WERI-Rb-1 (cell line): ENCODE results near the gene CELF3.
A peak's percentile ranks its signal among the peaks of the same experiment; 100 is the strongest.

ENCODE experiments used
- DNase-seq: peaks from one replicate; pipeline ENCODE4 v3.0.0-alpha.2; 2020
- H3K27ac ChIP-seq: fragments of 250-450 bp; sonication (Bioruptor Pico); 2 replicates; pipeline ENCODE4 v1.5.1; 2020; ENCODE audit warnings: mild to moderate bottlenecking, moderate library complexity
- H3K27me3 ChIP-seq: fragments of 250-450 bp; sonication (Bioruptor Pico); 2 replicates; pipeline ENCODE4 v1.5.1; 2021; ENCODE audit warnings: mild to moderate bottlenecking, low read depth, moderate library complexity; ENCODE audit not compliant: insufficient read depth, severe bottlenecking
- H3K36me3 ChIP-seq: fragments of 250-450 bp; sonication (Bioruptor Pico); 2 replicates; pipeline ENCODE4 v1.5.1; 2020; ENCODE audit warnings: mild to moderate bottlenecking, moderate library complexity
- H3K4me3 ChIP-seq: 2 replicates; pipeline ENCODE4 v1.5.1; 2011; ENCODE audit warnings: low read depth, mild to moderate bottlenecking, control low read depth, low read length
- H3K9me3 ChIP-seq: fragments of 250-450 bp; sonication (Bioruptor Pico); 2 replicates; pipeline ENCODE4 v1.5.1; 2021; ENCODE audit warnings: mild to moderate bottlenecking, moderate library complexity; ENCODE audit not compliant: severe bottlenecking
- TF ChIP-seq, protein P1 (sequence below): IDR thresholded peaks from 2 replicates; pipeline ENCODE4 v1.5.1; 2011; ENCODE audit warnings: low read depth, mild to moderate bottlenecking, control low read depth, inconsistent platforms, low read length

Gene CELF3

DNA sequence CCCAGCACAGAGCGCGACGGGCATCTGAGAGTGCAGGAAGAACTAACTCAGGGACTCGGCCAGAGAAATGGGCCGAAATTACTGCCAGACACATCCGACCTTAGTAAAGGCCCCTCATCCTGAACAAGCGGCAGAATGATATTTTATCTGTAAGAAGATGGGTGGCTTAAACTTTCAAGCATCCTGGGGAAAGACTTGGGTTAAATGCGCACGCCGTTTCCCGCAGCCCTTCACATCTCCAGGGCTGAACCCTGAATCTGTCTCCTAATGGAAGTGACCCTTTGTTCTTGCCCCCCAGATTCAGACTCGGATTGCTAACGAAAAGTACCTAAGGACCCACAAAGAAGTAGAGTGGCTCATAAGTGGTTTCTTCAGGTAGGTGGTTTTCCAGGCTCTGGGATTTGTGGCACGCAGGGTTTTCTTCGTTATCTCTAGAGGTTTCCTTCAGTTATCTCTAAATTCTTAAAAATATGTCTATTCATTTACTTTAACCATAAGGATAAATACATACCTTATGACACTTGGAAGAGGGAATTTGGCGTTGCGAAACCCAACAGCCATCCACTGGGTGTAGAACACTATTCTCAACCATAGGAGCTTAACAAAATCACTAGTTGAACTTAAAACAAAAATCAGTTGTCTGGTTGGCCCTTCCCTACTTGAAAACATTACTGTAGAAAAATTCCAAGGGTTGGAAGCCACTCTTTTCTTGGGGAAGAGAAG, 5.3 kb upstream of the CELF3 start:
- H3K27me3 ChIP-seq = no peaks in the 10 kb centered on the region

DNA sequence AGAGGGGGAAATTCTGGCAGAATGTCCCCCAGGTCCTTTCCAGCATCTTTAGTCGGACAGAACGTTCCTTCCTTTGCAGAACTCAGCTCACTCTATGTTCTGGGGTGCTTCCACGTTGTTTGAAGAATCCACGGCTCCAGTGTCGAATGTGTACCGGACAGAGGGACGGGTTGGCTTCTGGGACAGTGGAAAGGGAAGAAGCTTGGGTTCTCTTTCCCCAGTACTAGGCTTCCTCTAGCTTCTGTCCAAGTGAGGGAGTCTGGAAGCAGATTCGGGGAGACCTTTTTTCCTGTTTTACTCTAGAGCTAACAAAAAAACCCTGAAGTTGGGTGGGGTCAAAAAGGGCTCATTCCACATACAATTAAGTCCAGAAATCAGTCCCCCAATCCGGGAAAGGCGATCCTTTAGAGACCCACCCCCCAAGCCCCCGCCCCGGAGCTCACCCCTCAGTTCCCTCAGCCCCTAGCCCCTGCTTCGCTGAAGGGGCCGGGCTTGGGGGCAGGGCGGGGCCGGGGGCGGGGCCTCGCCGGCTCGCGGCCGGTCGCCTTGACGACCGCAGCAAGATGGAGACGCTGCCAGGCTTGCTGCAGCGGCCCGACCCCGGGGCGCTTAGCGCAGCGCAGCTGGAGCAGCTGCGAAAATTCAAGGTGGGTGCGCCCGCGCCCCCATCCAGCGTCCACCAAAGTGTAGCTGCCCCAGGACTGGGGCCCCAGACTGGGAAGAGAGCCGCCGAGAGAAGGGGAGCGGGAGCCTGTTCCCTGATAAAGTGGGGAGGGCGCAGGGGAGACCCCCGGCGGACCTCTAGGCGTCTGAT, 4.6 kb upstream of the CELF3 start, which contains the start of gene RIIAD1:
Gene RIIAD1, plus strand, starts transcription at position 549 of the 814 bp plus-strand sequence. Its CDS starts 15 bp downstream, at position 564.
- Histone ChIP-seq H3K27ac (peak within 1 kb of the TSS; percentile 88), H3K27me3 (no peaks in the 10 kb centered on the region)
- no peak for DNase-seq

More for the DNA sequence above, 5.3 kb upstream of the CELF3 start:
- Histone ChIP-seq H3K9me3 (no peaks in the 10 kb centered on the region), H3K27ac (no peak overlapping the region), H3K36me3 (no peaks in the 10 kb centered on the region), H3K4me3 (no peak overlapping the region)
- DNase-seq = no peak
- TF ChIP-seq, protein P1, sequence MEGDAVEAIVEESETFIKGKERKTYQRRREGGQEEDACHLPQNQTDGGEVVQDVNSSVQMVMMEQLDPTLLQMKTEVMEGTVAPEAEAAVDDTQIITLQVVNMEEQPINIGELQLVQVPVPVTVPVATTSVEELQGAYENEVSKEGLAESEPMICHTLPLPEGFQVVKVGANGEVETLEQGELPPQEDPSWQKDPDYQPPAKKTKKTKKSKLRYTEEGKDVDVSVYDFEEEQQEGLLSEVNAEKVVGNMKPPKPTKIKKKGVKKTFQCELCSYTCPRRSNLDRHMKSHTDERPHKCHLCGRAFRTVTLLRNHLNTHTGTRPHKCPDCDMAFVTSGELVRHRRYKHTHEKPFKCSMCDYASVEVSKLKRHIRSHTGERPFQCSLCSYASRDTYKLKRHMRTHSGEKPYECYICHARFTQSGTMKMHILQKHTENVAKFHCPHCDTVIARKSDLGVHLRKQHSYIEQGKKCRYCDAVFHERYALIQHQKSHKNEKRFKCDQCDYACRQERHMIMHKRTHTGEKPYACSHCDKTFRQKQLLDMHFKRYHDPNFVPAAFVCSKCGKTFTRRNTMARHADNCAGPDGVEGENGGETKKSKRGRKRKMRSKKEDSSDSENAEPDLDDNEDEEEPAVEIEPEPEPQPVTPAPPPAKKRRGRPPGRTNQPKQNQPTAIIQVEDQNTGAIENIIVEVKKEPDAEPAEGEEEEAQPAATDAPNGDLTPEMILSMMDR = no peak

DNA sequence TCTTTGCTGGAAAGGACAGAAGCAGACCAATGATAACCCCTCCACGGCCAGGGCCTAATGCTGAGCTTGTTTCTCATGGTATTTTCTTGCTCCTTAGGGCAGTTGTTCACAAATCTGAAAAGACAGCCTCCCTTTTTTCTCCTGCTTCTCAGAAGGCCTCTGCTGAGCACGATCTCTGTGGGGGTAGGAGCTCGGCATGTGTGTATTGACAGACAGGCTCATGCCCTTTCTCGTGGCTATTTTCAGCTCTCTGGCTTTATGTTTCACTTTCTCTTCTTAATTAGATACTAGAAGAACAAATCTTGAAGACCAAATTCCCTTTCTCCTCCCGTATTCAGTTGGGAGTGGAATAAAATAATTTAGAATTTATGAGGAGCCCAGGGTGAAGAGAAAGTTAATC, 4.0 kb upstream of the CELF3 start:
- Histone ChIP-seq H3K36me3 (no peaks in the 10 kb centered on the region), H3K4me3 (peak overlapping the region; percentile 22), H3K27ac (peak overlapping the region; percentile 88), H3K9me3 (no peaks in the 10 kb centered on the region), H3K27me3 (no peaks in the 10 kb centered on the region)
- TF ChIP-seq, protein P1 = no peak
- peak; percentile 66 for DNase-seq

More for the DNA sequence above, 4.6 kb upstream of the CELF3 start, which contains the start of gene RIIAD1:
- TF ChIP-seq, protein P1 = no peak
- Histone ChIP-seq H3K36me3 (no peaks in the 10 kb centered on the region), H3K4me3 (peak within 1 kb of the TSS; percentile 22), H3K9me3 (no peaks in the 10 kb centered on the region)

DNA sequence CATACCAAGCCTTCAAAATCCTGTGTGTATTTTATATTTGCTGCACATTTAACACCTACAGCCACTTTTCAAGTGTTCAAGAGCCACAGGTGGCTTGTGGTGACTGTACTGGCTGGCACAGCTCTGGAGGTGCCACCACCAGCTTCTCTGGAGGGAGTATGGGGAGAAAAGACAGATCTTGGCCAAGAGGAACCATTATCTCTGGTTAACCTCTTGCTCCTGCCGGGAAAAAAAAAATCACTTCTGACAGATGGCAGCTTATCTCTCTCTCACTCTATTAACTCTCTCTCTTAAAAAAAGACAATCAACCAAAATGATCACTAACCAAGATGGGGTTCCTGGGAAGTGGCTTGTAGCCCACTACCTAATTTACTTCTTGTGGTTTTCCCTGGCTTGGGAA, 3.5 kb upstream of the CELF3 start:
- DNase-seq = no peak
- Histone ChIP-seq H3K27me3 (no peaks in the 10 kb centered on the region), H3K9me3 (no peaks in the 10 kb centered on the region), H3K4me3 (peak overlapping the region; percentile 22), H3K27ac (peak overlapping the region; percentile 88), H3K36me3 (peaks cover under 1% of the 10 kb centered on the region; the same call in 1 of the 2 replicates)
- TF ChIP-seq, protein P1 = no peak

DNA sequence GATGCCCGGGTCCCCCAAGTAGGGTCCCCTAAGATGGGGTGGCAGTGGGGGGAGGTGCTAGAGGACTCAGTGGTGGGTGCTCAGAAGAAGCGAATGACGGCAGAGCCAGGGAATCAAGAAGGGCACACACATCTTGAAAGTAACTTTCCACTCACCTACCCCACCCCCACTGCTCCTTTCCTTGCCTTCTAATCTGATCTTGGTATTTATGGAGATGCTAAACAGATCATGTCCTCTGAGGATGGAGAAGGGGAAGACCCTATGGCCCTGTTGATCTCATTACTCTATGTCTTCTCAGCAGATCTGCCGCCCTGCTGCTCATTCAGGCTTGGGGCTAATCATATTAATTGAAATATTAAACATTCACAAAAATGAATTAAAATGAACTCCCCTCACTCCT, 2.1 kb upstream of the CELF3 start:
- H3K36me3 ChIP-seq = peaks cover 15% of the 10 kb centered on the region
- H3K27ac ChIP-seq = peak overlapping the region; percentile 88
- H3K27me3 ChIP-seq = no peaks in the 10 kb centered on the region
- TF ChIP-seq, protein P1 = no peak
- DNase-seq = peak; percentile 81
- H3K4me3 ChIP-seq = peak overlapping the region; percentile 1; the same call in 1 of the 2 replicates
- H3K9me3 ChIP-seq = no peaks in the 10 kb centered on the region
